H1 (cell line): ENCODE measurements around the gene DDAH2. TPM values are rescaled to one million over a fixed set of nuclear protein-coding genes. Genes with fewer than 3 reads are reported as not detected.
A peak's percentile ranks its signal among the peaks of the same experiment; 100 is the strongest.

Source experiments
- CTCF ChIA-PET: fragments of 300-600 bp; sonication (Branson Sonifier 250); formaldehyde crosslinking; loops from one replicate; lab custom pipeline; 2021; ENCODE audit not compliant: partially characterized antibody; lab: Charles Lee
- POLR2A ChIA-PET: fragments of 300-600 bp; sonication (Branson Sonifier 250); formaldehyde crosslinking; loops from one replicate; lab custom pipeline; 2021; ENCODE audit warnings: inconsistent platforms; ENCODE audit not compliant: partially characterized antibody; lab: Charles Lee
- DNase-seq, 2 experiments: peaks; one replicate each; pipeline versions ENCODE4 v3.0.0 to v3.0.0-alpha.2; 2010 to 2022; ENCODE audit warnings: low spot score in 2 of 2, low read depth in 1 of 2, mixed read lengths in 1 of 2
- FAIRE-seq: peaks from 2 replicates; lab custom pipeline; 2011; peaks lifted over from hg19 to GRCh38; lab: Jason Lieb, UNC
- H2AFZ ChIP-seq: 2 replicates; pipeline ENCODE4 v1.8.1; 2012; ENCODE audit warnings: low read length, inconsistent platforms
- H2AK5ac ChIP-seq: 2 replicates; pipeline ENCODE4 v1.6.1; 2013; ENCODE audit warnings: low read depth, low read length
- H2BK120ac ChIP-seq: replicated peaks from 2 replicates; pipeline ENCODE3; 2013; ENCODE audit warnings: low read depth, low read length, inconsistent platforms
- H2BK12ac ChIP-seq: 2 replicates; pipeline ENCODE4 v1.6.1; 2013; ENCODE audit warnings: low read depth, low read length
- H2BK15ac ChIP-seq: 2 replicates; pipeline ENCODE4 v1.6.1; 2013; ENCODE audit warnings: low read length
- H2BK20ac ChIP-seq: 2 replicates; pipeline ENCODE4 v1.6.1; 2013; ENCODE audit warnings: low read length
- H2BK5ac ChIP-seq: 2 replicates; pipeline ENCODE4 v1.6.1; 2013; ENCODE audit warnings: low read depth, low read length
- H3K14ac ChIP-seq: 2 replicates; pipeline ENCODE4 v1.6.1; 2013; ENCODE audit warnings: inconsistent platforms; ENCODE audit not compliant: insufficient read length
- H3K18ac ChIP-seq: 2 replicates; pipeline ENCODE4 v1.6.1; 2013; ENCODE audit warnings: low read length; ENCODE audit errors: extremely low read depth
- H3K23ac ChIP-seq: 2 replicates; pipeline ENCODE4 v1.6.1; 2013; ENCODE audit warnings: inconsistent platforms; ENCODE audit not compliant: insufficient read length
- H3K23me2 ChIP-seq: 2 replicates; pipeline ENCODE4 v1.6.1; 2013; ENCODE audit warnings: low read depth, low read length
- H3K27ac ChIP-seq: 2 replicates; pipeline ENCODE4 v1.6.1; 2011; ENCODE audit warnings: low read depth, low read length, inconsistent platforms
- H3K27me3 ChIP-seq, 4 experiments: replicated peaks in 1 of 4; 1 replicate in 1 of 4; 2 replicates in 3 of 4; pipeline versions ENCODE4 v1.6.1 to v1.8.1; 2011 to 2013; ENCODE audit warnings: low read length in 3 of 4, mild to moderate bottlenecking in 3 of 4, inconsistent platforms in 2 of 4, mixed read lengths in 2 of 4, moderate library complexity in 1 of 4; ENCODE audit not compliant: control insufficient read depth in 3 of 4, insufficient read depth in 3 of 4; ENCODE audit errors: extremely low read depth in 1 of 4
- H3K36me3 ChIP-seq, 4 experiments: 2 replicates each; pipeline versions ENCODE4 v1.6.1 to v1.8.1; 2011 to 2013; ENCODE audit warnings: mild to moderate bottlenecking in 4 of 4, low read length in 3 of 4, moderate library complexity in 2 of 4, control low read depth in 1 of 4, inconsistent platforms in 1 of 4; ENCODE audit not compliant: insufficient read depth in 4 of 4, control insufficient read depth in 2 of 4
- H3K4ac ChIP-seq: replicated peaks from 2 replicates; pipeline ENCODE3; 2013; ENCODE audit warnings: low read length, low read depth, mixed read lengths, inconsistent platforms; ENCODE audit not compliant: insufficient read length
- H3K4me1 ChIP-seq, 4 experiments: replicated peaks in 1 of 4; 1 replicate in 1 of 4; 2 replicates in 3 of 4; pipeline versions ENCODE4 v1.6.1 to v1.8.1; 2011 to 2013; ENCODE audit warnings: low read length in 3 of 4, inconsistent platforms in 2 of 4, mixed read lengths in 1 of 4; ENCODE audit not compliant: insufficient read depth in 4 of 4, control insufficient read depth in 3 of 4
- H3K4me2 ChIP-seq, 2 experiments: 2 replicates each; pipeline versions ENCODE4 v1.6.1 to v1.8.1; 2011 to 2013; ENCODE audit warnings: low read depth in 2 of 2, low read length in 2 of 2, control low read depth in 1 of 2, inconsistent platforms in 1 of 2, mild to moderate bottlenecking in 1 of 2; ENCODE audit not compliant: insufficient read depth in 1 of 2
- H3K4me3 ChIP-seq, 4 experiments: fragments of 200-600, 300-600 bp in 1 of 4; sonication (generic), shearing (Covaris generic), sonication (Bioruptor Twin) in 1 of 4; 2 replicates each; pipeline versions ENCODE4 v1.5.1 to v1.8.1; 2011 to 2016; ENCODE audit warnings: low read length in 4 of 4, low read depth in 3 of 4, control low read depth in 2 of 4, inconsistent platforms in 2 of 4, mild to moderate bottlenecking in 2 of 4, mixed read lengths in 1 of 4, moderate library complexity in 1 of 4; ENCODE audit not compliant: insufficient read depth in 2 of 4; ENCODE audit errors: extremely low read depth in 1 of 4
- H3K56ac ChIP-seq: replicated peaks from 2 replicates; pipeline ENCODE3; 2013; ENCODE audit warnings: low read depth, mild to moderate bottlenecking, mixed read lengths, low read length, inconsistent platforms; ENCODE audit not compliant: insufficient read length
- H3K79me1 ChIP-seq: 2 replicates; pipeline ENCODE4 v1.6.1; 2013; ENCODE audit warnings: low read depth, low read length, control low read depth
- H3K79me2 ChIP-seq, 2 experiments: 2 replicates each; pipeline versions ENCODE4 v1.6.1 to v1.8.1; 2012 to 2013; ENCODE audit warnings: low read length in 2 of 2, mild to moderate bottlenecking in 2 of 2, inconsistent platforms in 1 of 2; ENCODE audit not compliant: insufficient read depth in 2 of 2, control insufficient read depth in 1 of 2
- H3K9ac ChIP-seq, 4 experiments: replicated peaks in 1 of 4; 1 replicate in 1 of 4; 2 replicates in 3 of 4; pipeline versions ENCODE4 v1.6.1 to v1.8.1; 2011 to 2013; ENCODE audit warnings: low read depth in 3 of 4, low read length in 3 of 4, control low read depth in 2 of 4, mild to moderate bottlenecking in 2 of 4, moderate library complexity in 2 of 4, inconsistent platforms in 1 of 4; ENCODE audit errors: extremely low read depth in 1 of 4
- H3K9me3 ChIP-seq, 2 experiments: 2 replicates each; pipeline versions ENCODE4 v1.6.1 to v1.8.1; 2012 to 2013; ENCODE audit warnings: mild to moderate bottlenecking in 2 of 2, moderate library complexity in 2 of 2, control low read depth in 1 of 2, inconsistent platforms in 1 of 2, low read depth in 1 of 2, low read length in 1 of 2, mixed read lengths in 1 of 2; ENCODE audit not compliant: insufficient read depth in 2 of 2
- H4K20me1 ChIP-seq, 2 experiments: replicated peaks in 1 of 2; 2 replicates each; pipeline versions ENCODE3 to v1.8.1; 2011 to 2013; ENCODE audit warnings: inconsistent platforms in 2 of 2, low read length in 2 of 2, mild to moderate bottlenecking in 1 of 2; ENCODE audit not compliant: insufficient read depth in 2 of 2, control insufficient read depth in 1 of 2
- H4K5ac ChIP-seq: 2 replicates; pipeline ENCODE4 v1.6.1; 2013; ENCODE audit warnings: low read length, low read depth, mixed read lengths, inconsistent platforms; ENCODE audit not compliant: insufficient read length
- H4K8ac ChIP-seq: 2 replicates; pipeline ENCODE4 v1.8.0; 2013; ENCODE audit warnings: mild to moderate bottlenecking, moderate library complexity, low read length, inconsistent platforms; ENCODE audit not compliant: insufficient read depth; ENCODE audit errors: extremely low read depth
- H4K91ac ChIP-seq: replicated peaks from 2 replicates; pipeline ENCODE3; 2013; ENCODE audit warnings: low read length, mixed read lengths, inconsistent platforms; ENCODE audit not compliant: insufficient read length
- BACH1 ChIP-seq: IDR thresholded peaks from 2 replicates; pipeline ENCODE4 v1.6.1; 2012; ENCODE audit warnings: low read length, improper control_type of control experiment
- BRCA1 ChIP-seq: IDR thresholded peaks from 2 replicates; pipeline ENCODE4 v1.6.1; 2012; ENCODE audit warnings: low read depth, low read length, improper control_type of control experiment
- GABPA ChIP-seq: IDR thresholded peaks from 2 replicates; pipeline ENCODE4 v1.6.1; 2011; ENCODE audit warnings: mild to moderate bottlenecking, low read length, moderate library complexity, borderline replicate concordance; ENCODE audit not compliant: insufficient read depth
- KDM4A ChIP-seq: IDR thresholded peaks from one replicate; pipeline ENCODE4 v1.7.1; 2012; ENCODE audit warnings: low read depth, mild to moderate bottlenecking, moderate library complexity, low read length, inconsistent platforms; ENCODE audit not compliant: severe bottlenecking
- KDM5A ChIP-seq: fragments of 200-600 bp; IDR thresholded peaks from 2 replicates; pipeline ENCODE4 v1.7.1; 2012; ENCODE audit warnings: mild to moderate bottlenecking, low read length, inconsistent platforms, mixed read lengths
- RBBP5 ChIP-seq: IDR thresholded peaks from 2 replicates; pipeline ENCODE4 v1.7.1; 2012; ENCODE audit warnings: low read depth, mild to moderate bottlenecking, inconsistent platforms, low read length, moderate library complexity, borderline replicate concordance
- TEAD4 ChIP-seq: IDR thresholded peaks from 2 replicates; pipeline ENCODE4 v1.6.1; 2012; ENCODE audit warnings: low read depth, low read length, inconsistent platforms, mixed read lengths
- WGBS, 2 experiments: shearing (Covaris generic) in 1 of 2; methylation state at CpG; one replicate each; pipeline versions ENCODE4 v1.1.6 to v1.1.7; 2013 to 2015; ENCODE audit warnings: low lambda C conversion rate in 2 of 2, mixed read lengths in 2 of 2, inconsistent platforms in 1 of 2, low coverage in 1 of 2, missing lambda C conversion rate in 1 of 2; ENCODE audit not compliant: insufficient replicate concordance in 2 of 2, insufficient coverage in 1 of 2, insufficient read length in 1 of 2; ENCODE audit errors: extremely low coverage in 1 of 2, missing lambda C conversion rate in 1 of 2; 5-methylcytosine and 5-hydroxymethylcytosine counted together
- polyA plus RNA-seq, 7 experiments: library from polyadenylated mRNA; depleted of rRNA in 3 of 7; stranded (reverse) in 5 of 7; unstranded in 2 of 7; fragments of >200 nt in 5 of 7; fragments of 200-250 nt in 2 of 7; gene quantifications; 1 replicate in 5 of 7; 2 replicates in 1 of 7; 4 replicates in 1 of 7; pipeline versions ENCODE4 v1.2.1 to v1.2.3, GENCODE V29; 2011 to 2013; ENCODE audit warnings: missing spikeins in 2 of 7, mixed read lengths in 2 of 7
- total RNA-seq: library from RNA; stranded (reverse); fragmentation: NEBNext Ultra II Directional; extraction: Animal tissue kit (Norgen Biotek cat#: 25700); gene quantifications from 2 replicates; pipeline ENCODE4 v1.2.1, GENCODE V29; 2021

DDAH2 gene
- total and polyA plus RNA-seq, 2 of the 8 experiments (the other 6 are each of a cell fraction or from before 2014, with no cell fraction given), result 53.3 to 73.5 TPM

DNA sequence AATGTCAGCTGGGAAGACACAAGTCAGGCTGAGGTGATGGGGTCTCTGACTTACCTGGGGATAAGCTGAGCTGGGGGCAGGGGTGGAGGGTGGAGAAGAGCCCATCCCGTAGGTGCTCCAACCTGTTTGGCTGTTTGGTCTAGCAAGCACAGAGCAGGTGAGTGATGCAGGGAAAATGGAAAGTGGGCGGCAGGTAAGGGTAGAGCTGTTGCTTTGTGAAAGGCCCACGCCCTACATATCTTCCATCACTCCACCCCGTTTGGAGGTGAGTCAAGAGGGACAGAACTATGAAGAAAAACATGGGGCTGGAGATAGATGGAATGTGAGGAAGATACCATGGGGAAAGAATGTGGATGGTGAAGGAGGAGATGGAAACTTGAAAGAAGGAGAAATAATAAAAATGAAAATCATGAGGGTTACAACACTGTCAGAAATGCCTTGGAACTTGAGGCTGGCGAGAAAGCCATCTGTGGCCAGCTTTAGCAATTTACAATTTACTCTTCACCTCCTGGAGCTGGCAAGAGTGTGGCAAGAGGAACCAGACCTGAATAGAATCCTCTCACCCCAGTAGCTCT, 8.8 kb downstream of the DDAH2 start:
- no peaks in the 10 kb centered on the region for H3K23me2 ChIP-seq
- H2BK20ac ChIP-seq, result no peak overlapping the region; the same call in 1 of the 2 replicates
- H2BK12ac ChIP-seq, result peak overlapping the region; percentile 81; the same call in 1 of the 2 replicates
- H3K4me2 ChIP-seq, result no peak overlapping the region
- H4K8ac ChIP-seq, result no peak overlapping the region
- H3K4me3 ChIP-seq, result no peak overlapping the region
- no peaks in the 10 kb centered on the region for H4K20me1 ChIP-seq
- H2BK15ac ChIP-seq, result 0 out of 2 replicates have a peak overlapping the region, but pooled peaks have one; percentile 8
- H3K9me3 ChIP-seq, result no peaks in the 10 kb centered on the region
- CTCF ChIA-PET, result interaction anchor here (1.2 to 3.7 kb wide), 3 partner anchors 9 to 43 kb away, joined by 3 to 18 read pairs (median 4); no protein-coding TSS in a partner anchor
- H3K79me1 ChIP-seq, result no peaks in the 10 kb centered on the region
- no peaks in the 10 kb centered on the region for H3K27me3 ChIP-seq
- H3K18ac ChIP-seq, result no peak overlapping the region
- H3K14ac ChIP-seq, result no peak overlapping the region
- no peak overlapping the region for H3K4ac ChIP-seq
- H4K91ac ChIP-seq, result peak overlapping the region; percentile 60
- H3K27ac ChIP-seq, result no peak overlapping the region
- no peak for FAIRE-seq
- H3K4me1 ChIP-seq, result peaks cover 2 to 19% (median 17%) of the 10 kb centered on the region in 4 experiments
- H3K56ac ChIP-seq, result no peak overlapping the region
- TF ChIP-seq GABPA (no peak), KDM5A (no peak), RBBP5 (no peak), BRCA1 (no peak), KDM4A (no peak), BACH1 (no peak), TEAD4 (no peak)
- no peak overlapping the region for H2AFZ ChIP-seq
- no peaks in the 10 kb centered on the region for H3K79me2 ChIP-seq
- no peak overlapping the region for H2BK5ac ChIP-seq
- POLR2A ChIA-PET, result interaction anchor here (0.6 to 3.5 kb wide), 5 partner anchors 9 to 549 kb away, joined by 3 to 10 read pairs (median 6); partner anchors contain the start of gene MSH5
- 86% methylated on average over 5 of the region's 5 CpGs; no CpG with 5 or more reads in 1 of the 2 experiments for WGBS, 2 experiments
- H2AK5ac ChIP-seq, result no peak overlapping the region
- H3K9ac ChIP-seq, result no peak overlapping the region
- H2BK120ac ChIP-seq, result no peak overlapping the region
- H3K36me3 ChIP-seq, result no peaks in the 10 kb centered on the region
- H4K5ac ChIP-seq, result no peak overlapping the region
- DNase-seq, result no peak
- no peak overlapping the region for H3K23ac ChIP-seq
